Measurements from ENCODE around the gene CASZ1. TPM values are rescaled to one million over a fixed set of nuclear protein-coding genes. Genes with fewer than 3 reads are reported as not detected.
A peak's percentile ranks its signal among the peaks of the same experiment; 100 is the strongest.

The CASZ1 gene
- total RNA-seq, 2 experiments from 2014 or later, result 3.7 to 4.0 TPM

DNA sequence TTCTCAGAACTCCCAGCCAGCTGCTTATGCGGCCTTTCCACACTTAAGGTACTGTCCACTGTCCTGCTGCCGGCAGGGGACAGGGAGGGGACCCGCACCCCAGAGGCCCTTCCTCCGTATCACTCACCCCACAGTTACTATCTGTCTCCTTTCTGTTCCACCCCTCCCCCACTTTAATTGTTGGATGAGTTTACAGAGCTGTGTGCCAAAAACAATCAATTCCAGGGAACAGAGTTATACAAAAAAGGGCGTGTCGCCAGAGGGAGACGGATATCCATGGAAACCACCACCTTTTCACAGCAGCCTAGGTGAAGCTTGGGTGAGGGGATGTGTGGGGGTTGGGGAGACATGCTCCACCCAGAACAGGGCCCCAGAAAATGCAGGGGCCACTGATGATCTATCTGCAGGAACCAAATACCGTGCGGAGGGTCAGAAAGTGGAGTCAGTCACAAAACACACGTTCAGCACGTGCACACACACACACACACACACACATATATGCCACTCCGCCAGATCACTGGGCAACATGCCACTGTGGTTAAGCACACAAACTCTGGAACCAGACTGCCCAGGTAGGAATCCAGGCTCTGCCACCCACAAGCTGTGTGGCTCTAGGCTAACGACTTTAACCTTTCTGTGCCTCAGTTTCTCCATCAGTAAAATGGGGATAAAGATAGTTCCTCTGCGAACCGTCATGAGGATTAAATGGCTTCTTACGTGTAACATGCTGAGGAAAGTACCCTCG, 30.5 kb downstream of the CASZ1 start:
- intact Hi-C loops (cut with DNase I, micrococcal nuclease), result no loop called here
- ATAC-seq (no peak), DNase-seq (no peak)
- CTCF ChIA-PET, result no interaction called here
- Mint-ChIP-seq H3K27ac (no peak overlapping the region), H3K9me3 (ENCODE audit: low read depth) (no peaks in the 10 kb centered on the region), H3K27me3 (no peaks in the 10 kb centered on the region), H3K4me1 (no peaks in the 10 kb centered on the region), H3K36me3 (ENCODE audit: low read depth) (no peaks in the 10 kb centered on the region), H3K4me3 (no peak overlapping the region)
- POLR2A ChIA-PET, result no interaction called here

GRCh38 chr1:10765304-10765703, 31.1 kb downstream of the CASZ1 start:
- H3K9me3 Mint-ChIP-seq (ENCODE audit: low read depth), result no peaks in the 10 kb centered on the region
- intact Hi-C loops (cut with DNase I, micrococcal nuclease), result no loop called here
- H3K4me1 Mint-ChIP-seq, result no peaks in the 10 kb centered on the region
- ChIA-PET CTCF (no interaction called here), POLR2A (no interaction called here)
- no peaks in the 10 kb centered on the region for H3K36me3 Mint-ChIP-seq (ENCODE audit: low read depth)
- ATAC-seq, result no peak
- H3K27ac Mint-ChIP-seq, result no peak overlapping the region
- no peak for DNase-seq
- no peak overlapping the region for H3K4me3 Mint-ChIP-seq
- no peaks in the 10 kb centered on the region for H3K27me3 Mint-ChIP-seq

GRCh38 chr1:10764296-10764798, 32.1 kb downstream of the CASZ1 start:
- DNase-seq (no peak), ATAC-seq (no peak)
- H3K36me3 Mint-ChIP-seq (ENCODE audit: low read depth), result no peaks in the 10 kb centered on the region
- H3K27me3 Mint-ChIP-seq, result no peaks in the 10 kb centered on the region
- no peaks in the 10 kb centered on the region for H3K4me1 Mint-ChIP-seq
- H3K27ac Mint-ChIP-seq, result no peak overlapping the region
- H3K9me3 Mint-ChIP-seq (ENCODE audit: low read depth), result no peaks in the 10 kb centered on the region
- no peak overlapping the region for H3K4me3 Mint-ChIP-seq
- CTCF ChIA-PET, result no interaction called here
- intact Hi-C loops (cut with DNase I, micrococcal nuclease), result no loop called here
- POLR2A ChIA-PET, result no interaction called here

- H3K27me3 Mint-ChIP-seq, result no peaks in the 10 kb centered on the region
- DNase-seq, result no peak
- H3K9me3 Mint-ChIP-seq (ENCODE audit: low read depth), result no peaks in the 10 kb centered on the region
- POLR2A ChIA-PET, result no interaction called here
- no peak overlapping the region for H3K27ac Mint-ChIP-seq
- no peaks in the 10 kb centered on the region for H3K36me3 Mint-ChIP-seq (ENCODE audit: low read depth)
- CTCF ChIA-PET, result no interaction called here
- intact Hi-C loops (cut with DNase I, micrococcal nuclease), result no loop called here
- H3K4me1 Mint-ChIP-seq, result no peaks in the 10 kb centered on the region
- H3K4me3 Mint-ChIP-seq, result no peak overlapping the region
- ATAC-seq, result no peak
Measured at GRCh38 chr1:10762875-10763274, 33.6 kb downstream of the CASZ1 start.

DNA sequence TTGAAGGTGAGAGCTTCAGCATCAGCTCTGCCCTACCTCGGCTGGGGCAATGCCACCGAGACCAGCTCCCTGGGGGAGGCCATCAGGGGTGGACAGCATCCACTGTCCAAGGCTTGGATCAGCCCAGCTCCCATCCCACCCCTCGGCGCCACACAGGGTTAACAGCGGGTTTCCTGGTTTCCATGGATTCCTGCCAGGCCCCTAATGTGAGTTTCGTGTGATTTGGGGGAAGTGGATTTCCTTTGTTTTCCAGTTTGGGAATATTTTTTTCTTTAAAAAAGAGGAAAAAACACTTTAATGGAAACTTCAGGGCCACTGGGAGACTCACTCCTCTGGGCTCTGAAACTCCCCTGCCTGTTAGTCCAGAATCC, 34.3 kb downstream of the CASZ1 start:
- CTCF ChIA-PET, result no interaction called here
- no peak overlapping the region for H3K4me3 Mint-ChIP-seq
- H3K9me3 Mint-ChIP-seq (ENCODE audit: low read depth), result no peaks in the 10 kb centered on the region
- H3K4me1 Mint-ChIP-seq, result no peaks in the 10 kb centered on the region
- ATAC-seq (no peak), DNase-seq (no peak)
- no peak overlapping the region for H3K27ac Mint-ChIP-seq
- POLR2A ChIA-PET, result no interaction called here
- H3K27me3 Mint-ChIP-seq, result no peaks in the 10 kb centered on the region
- intact Hi-C loops (cut with DNase I, micrococcal nuclease), result no loop called here
- no peaks in the 10 kb centered on the region for H3K36me3 Mint-ChIP-seq (ENCODE audit: low read depth)

GRCh38 chr1:10761503-10762152, 34.8 kb downstream of the CASZ1 start:
- POLR2A ChIA-PET, result no interaction called here
- DNase-seq, result no peak
- Mint-ChIP-seq H3K36me3 (ENCODE audit: low read depth) (no peaks in the 10 kb centered on the region), H3K9me3 (ENCODE audit: low read depth) (no peaks in the 10 kb centered on the region), H3K4me1 (peaks cover 2% of the 10 kb centered on the region), H3K27ac (no peak overlapping the region), H3K27me3 (no peaks in the 10 kb centered on the region), H3K4me3 (no peak overlapping the region)
- no peak for ATAC-seq
- intact Hi-C loops (cut with DNase I, micrococcal nuclease), result no loop called here
- CTCF ChIA-PET, result no interaction called here

- Mint-ChIP-seq H3K27ac (no peak overlapping the region), H3K4me1 (peaks cover 6% of the 10 kb centered on the region), H3K4me3 (no peak overlapping the region), H3K9me3 (ENCODE audit: low read depth) (no peaks in the 10 kb centered on the region), H3K27me3 (no peaks in the 10 kb centered on the region), H3K36me3 (ENCODE audit: low read depth) (no peaks in the 10 kb centered on the region)
- CTCF ChIA-PET, result no interaction called here
- POLR2A ChIA-PET, result no interaction called here
- DNase-seq, result no peak
- intact Hi-C loops (cut with DNase I, micrococcal nuclease), result no loop called here
- ATAC-seq, result no peak
Measured at GRCh38 chr1:10760566-10761502, 35.6 kb downstream of the CASZ1 start.

GRCh38 chr1:10759413-10760200, 36.8 kb downstream of the CASZ1 start:
- CTCF ChIA-PET, result interaction anchor here (0.5 kb wide), 2 partner anchors 12 to 162 kb away, joined by 3 read pairs; no protein-coding TSS in a partner anchor
- intact Hi-C loops (cut with DNase I, micrococcal nuclease), result no loop called here
- no peak for DNase-seq
- no peak for ATAC-seq
- no peaks in the 10 kb centered on the region for H3K9me3 Mint-ChIP-seq (ENCODE audit: low read depth)
- POLR2A ChIA-PET, result no interaction called here
- H3K27me3 Mint-ChIP-seq, result no peaks in the 10 kb centered on the region
- peaks cover 11% of the 10 kb centered on the region for H3K4me1 Mint-ChIP-seq
- H3K4me3 Mint-ChIP-seq, result no peak overlapping the region
- no peaks in the 10 kb centered on the region for H3K36me3 Mint-ChIP-seq (ENCODE audit: low read depth)
- H3K27ac Mint-ChIP-seq, result no peak overlapping the region

GRCh38 chr1:10756842-10757241, 39.6 kb downstream of the CASZ1 start:
- CTCF ChIA-PET, result interaction anchor here (0.6 to 0.7 kb wide), 2 partner anchors 54 to 262 kb away, joined by 3 read pairs; no protein-coding TSS in a partner anchor
- Mint-ChIP-seq H3K4me3 (no peak overlapping the region), H3K9me3 (ENCODE audit: low read depth) (no peaks in the 10 kb centered on the region), H3K4me1 (peaks cover 11% of the 10 kb centered on the region), H3K27me3 (no peaks in the 10 kb centered on the region), H3K36me3 (ENCODE audit: low read depth) (no peaks in the 10 kb centered on the region), H3K27ac (no peak overlapping the region)
- intact Hi-C loops (cut with DNase I, micrococcal nuclease), result no loop called here
- POLR2A ChIA-PET, result no interaction called here
- no peak for ATAC-seq
- DNase-seq, result no peak

GRCh38 chr1:10755970-10756521, 40.4 kb downstream of the CASZ1 start:
- POLR2A ChIA-PET, result no interaction called here

More at GRCh38 chr1:10755970-10756521, 40.4 kb downstream of the CASZ1 start:
- intact Hi-C loops (cut with DNase I, micrococcal nuclease), result no loop called here
- DNase-seq (peak; percentile 76), ATAC-seq (peak; percentile 97)
- H3K27me3 Mint-ChIP-seq, result no peaks in the 10 kb centered on the region
- no peak overlapping the region for H3K4me3 Mint-ChIP-seq
- no peaks in the 10 kb centered on the region for H3K36me3 Mint-ChIP-seq (ENCODE audit: low read depth)
- no peak overlapping the region for H3K27ac Mint-ChIP-seq
- no peaks in the 10 kb centered on the region for H3K9me3 Mint-ChIP-seq (ENCODE audit: low read depth)
- peaks cover 11% of the 10 kb centered on the region for H3K4me1 Mint-ChIP-seq
- CTCF ChIA-PET, result interaction anchor here (1.0 kb wide), 1 partner anchor 111 kb away, joined by 3 read pairs; no protein-coding TSS in a partner anchor

Measured in activated CD4-positive, alpha-beta T cell treated with anti-CD3 and anti-CD28 coated beads for 36 hours (primary cell).